Measurements from ENCODE around the gene ZNF433.
A peak's percentile ranks its signal among the peaks of the same experiment; 100 is the strongest.
"Not testable (repeated sequence)": the region's sequence is repeated elsewhere in the genome, so short reads cannot be mapped to it uniquely, and the experiment has no call there.

The ZNF433 gene

GRCh38 chr19:12035220-12036172, at the start of gene ZNF433:
Gene ZNF433 (minus strand): TSS chr19:12035679. CDS start chr19:12035539, 140 bp downstream.
- DNase-seq (ENCODE audit: extremely low read depth, low read depth), result peak; percentile 19
- TF ChIP-seq, protein P1, sequence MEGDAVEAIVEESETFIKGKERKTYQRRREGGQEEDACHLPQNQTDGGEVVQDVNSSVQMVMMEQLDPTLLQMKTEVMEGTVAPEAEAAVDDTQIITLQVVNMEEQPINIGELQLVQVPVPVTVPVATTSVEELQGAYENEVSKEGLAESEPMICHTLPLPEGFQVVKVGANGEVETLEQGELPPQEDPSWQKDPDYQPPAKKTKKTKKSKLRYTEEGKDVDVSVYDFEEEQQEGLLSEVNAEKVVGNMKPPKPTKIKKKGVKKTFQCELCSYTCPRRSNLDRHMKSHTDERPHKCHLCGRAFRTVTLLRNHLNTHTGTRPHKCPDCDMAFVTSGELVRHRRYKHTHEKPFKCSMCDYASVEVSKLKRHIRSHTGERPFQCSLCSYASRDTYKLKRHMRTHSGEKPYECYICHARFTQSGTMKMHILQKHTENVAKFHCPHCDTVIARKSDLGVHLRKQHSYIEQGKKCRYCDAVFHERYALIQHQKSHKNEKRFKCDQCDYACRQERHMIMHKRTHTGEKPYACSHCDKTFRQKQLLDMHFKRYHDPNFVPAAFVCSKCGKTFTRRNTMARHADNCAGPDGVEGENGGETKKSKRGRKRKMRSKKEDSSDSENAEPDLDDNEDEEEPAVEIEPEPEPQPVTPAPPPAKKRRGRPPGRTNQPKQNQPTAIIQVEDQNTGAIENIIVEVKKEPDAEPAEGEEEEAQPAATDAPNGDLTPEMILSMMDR (IDR thresholded peaks at IDR 0.05; ENCODE audit: low read depth, low read length, missing control alignments), result no peak
- H3K4me3 ChIP-seq (replicated peaks; ENCODE audit: low read depth, low read length), result peak within 1 kb of the TSS; percentile 56

GRCh38 chr19:12083336-12083735, 47.9 kb upstream of the ZNF433 start:
- H3K4me3 ChIP-seq (replicated peaks; ENCODE audit: low read depth, low read length); DNase-seq (ENCODE audit: extremely low read depth, low read depth): not testable (repeated sequence)

DNA sequence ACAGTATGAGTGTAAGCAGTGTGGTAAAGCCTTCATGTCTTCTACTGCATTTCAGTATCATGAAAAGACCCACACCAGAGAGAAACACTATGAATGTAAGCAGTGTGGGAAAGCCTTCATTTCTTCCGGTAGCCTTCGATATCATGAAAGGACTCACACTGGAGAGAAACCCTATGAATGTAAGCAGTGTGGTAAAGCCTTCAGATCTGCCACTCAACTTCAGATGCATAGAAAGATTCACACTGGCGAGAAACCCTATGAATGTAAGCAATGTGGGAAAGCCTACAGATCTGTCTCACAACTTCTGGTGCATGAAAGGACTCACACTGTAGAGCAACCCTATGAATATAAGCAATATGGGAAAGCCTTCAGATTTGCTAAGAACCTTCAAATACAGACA, 41.9 kb upstream of the ZNF433 start:
- no peak overlapping the region for H3K4me3 ChIP-seq (replicated peaks; ENCODE audit: low read depth, low read length)
- no peak for DNase-seq (ENCODE audit: extremely low read depth, low read depth)
- TF ChIP-seq, protein P1 (IDR thresholded peaks at IDR 0.05; ENCODE audit: low read depth, low read length, missing control alignments), result no peak

- H3K4me3 ChIP-seq (replicated peaks; ENCODE audit: low read depth, low read length), result not testable (repeated sequence)
These were observed 40.9 kb upstream of the ZNF433 start for GRCh38 chr19:12076331-12076730.

GRCh38 chr19:12075538-12076139, 40.2 kb upstream of the ZNF433 start:
- no peak for DNase-seq (ENCODE audit: extremely low read depth, low read depth)
- TF ChIP-seq, protein P1 (IDR thresholded peaks at IDR 0.05; ENCODE audit: low read depth, low read length, missing control alignments), result no peak
- H3K4me3 ChIP-seq (replicated peaks; ENCODE audit: low read depth, low read length), result no peak overlapping the region

More at GRCh38 chr19:12076331-12076730, 40.9 kb upstream of the ZNF433 start:
- DNase-seq (ENCODE audit: extremely low read depth, low read depth), result not testable (repeated sequence)

GRCh38 chr19:12064590-12065538, 29.4 kb upstream of the ZNF433 start, which contains the start of gene ZNF844:
Gene ZNF844 (plus strand): TSS chr19:12064731. CDS start chr19:12064874, 143 bp downstream.
- peak within 1 kb of the TSS; percentile 35 for H3K4me3 ChIP-seq (replicated peaks; ENCODE audit: low read depth, low read length)
- no peak for DNase-seq (ENCODE audit: extremely low read depth, low read depth)
- TF ChIP-seq, protein P1 (IDR thresholded peaks at IDR 0.05; ENCODE audit: low read depth, low read length, missing control alignments), result no peak

DNA sequence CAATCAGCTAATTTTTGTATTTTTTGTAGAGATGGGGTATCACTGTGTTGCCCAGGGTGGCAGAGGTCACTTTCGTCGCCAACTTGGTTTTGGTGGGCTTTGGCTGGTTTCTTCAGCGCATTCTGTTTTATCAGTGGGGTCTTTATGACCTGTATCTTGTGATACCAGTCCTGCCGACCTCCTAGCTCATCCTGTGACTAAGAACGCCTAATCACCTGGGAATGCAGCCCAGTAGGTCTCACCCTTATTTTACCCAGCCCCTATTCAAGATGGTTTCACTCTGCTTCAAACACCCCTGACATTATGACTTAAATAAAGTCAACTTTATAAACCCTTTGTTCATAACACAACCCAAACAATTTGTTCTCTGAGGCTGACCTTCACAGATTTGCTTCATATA, 20.3 kb upstream of the ZNF433 start:
- TF ChIP-seq, protein P1 (IDR thresholded peaks at IDR 0.05; ENCODE audit: low read depth, low read length, missing control alignments), result no peak
- H3K4me3 ChIP-seq (replicated peaks; ENCODE audit: low read depth, low read length), result no peak overlapping the region
- no peak for DNase-seq (ENCODE audit: extremely low read depth, low read depth)

Data from HFF-Myc (cell line).